ENCODE measurements around the gene NRGN.
A peak's percentile ranks its signal among the peaks of the same experiment; 100 is the strongest.
"Not testable (repeated sequence)": the region's sequence is repeated elsewhere in the genome, so short reads cannot be mapped to it uniquely, and the experiment has no call there.

NRGN gene

GRCh38 chr11:124763156-124763947 is 23.6 kb downstream of the NRGN start:
- in situ Hi-C loops (cut with HindIII; ENCODE audit: low sequenced_read_pairs), result no loop called here
- peak overlapping the region; percentile 40 for H3K4me3 ChIP-seq (ENCODE audit: low read depth, low read length)
- peak; percentile 67 for DNase-seq (ENCODE audit: low read depth)
- peak; percentile 80 for TF ChIP-seq CTCF (IDR thresholded peaks at IDR 0.05; ENCODE audit: low read depth, low read length, missing control alignments)

- in situ Hi-C loops (cut with HindIII; ENCODE audit: low sequenced_read_pairs), result no loop called here
- H3K4me3 ChIP-seq (ENCODE audit: low read depth, low read length), result no peak overlapping the region
- no peak for DNase-seq (ENCODE audit: low read depth)
- no peak for TF ChIP-seq CTCF (IDR thresholded peaks at IDR 0.05; ENCODE audit: low read depth, low read length, missing control alignments)
Observed at GRCh38 chr11:124766156-124766555, 26.4 kb downstream of the NRGN start.

- H3K4me3 ChIP-seq (ENCODE audit: low read depth, low read length), result no peak overlapping the region
- TF ChIP-seq CTCF (IDR thresholded peaks at IDR 0.05; ENCODE audit: low read depth, low read length, missing control alignments), result no peak
- in situ Hi-C loops (cut with HindIII; ENCODE audit: low sequenced_read_pairs), result no loop called here
- no peak for DNase-seq (ENCODE audit: low read depth)
Observed at GRCh38 chr11:124768914-124769313, 29.2 kb downstream of the NRGN start.

DNA sequence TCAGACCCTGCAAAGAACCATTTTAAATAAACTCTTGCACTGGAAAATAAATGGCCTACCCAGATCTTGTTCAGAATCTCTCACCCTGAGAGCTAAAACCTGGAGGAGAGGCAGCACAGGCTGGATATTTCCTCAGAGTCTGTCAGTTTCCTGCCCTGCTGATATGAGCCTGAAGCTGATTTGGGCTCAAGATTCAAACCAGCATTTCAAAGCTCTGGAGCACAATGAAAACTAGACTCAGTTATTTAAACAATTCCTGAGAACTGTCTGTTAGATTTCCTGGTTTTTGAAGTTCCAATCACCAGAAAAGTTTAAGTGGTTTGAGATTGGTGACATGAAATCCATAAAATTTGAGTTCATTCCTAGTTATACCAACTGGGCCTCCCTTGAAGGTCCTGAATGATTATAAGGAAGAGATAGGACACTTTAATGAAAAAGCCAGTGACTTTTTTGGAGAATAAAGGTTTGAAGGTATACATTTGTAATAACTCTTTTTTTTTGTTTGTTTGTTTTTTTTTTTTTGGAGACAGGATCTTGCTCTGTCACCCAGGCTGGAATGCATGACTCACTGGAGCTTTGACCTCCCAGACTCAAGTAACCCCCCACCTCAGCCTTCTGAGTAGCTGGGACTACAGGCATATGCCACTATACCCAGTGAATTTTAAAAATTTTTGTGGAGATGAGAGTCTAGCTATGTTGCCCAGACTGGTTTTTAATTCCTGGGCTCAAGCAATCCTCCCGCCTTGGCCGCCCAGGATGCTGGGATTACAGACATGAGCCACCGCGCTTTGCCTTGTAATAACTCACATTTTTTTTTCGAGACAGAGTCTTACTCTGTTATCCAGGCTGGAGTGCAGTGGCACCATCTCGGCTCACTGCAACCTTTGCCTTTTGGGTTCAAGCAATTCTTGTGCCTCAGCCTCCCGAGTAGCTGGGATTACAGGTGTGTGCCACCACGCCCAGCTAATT is 30.3 kb downstream of the NRGN start:
- in situ Hi-C loops (cut with HindIII; ENCODE audit: low sequenced_read_pairs), result no loop called here
- no peak overlapping the region for H3K4me3 ChIP-seq (ENCODE audit: low read depth, low read length)
- TF ChIP-seq CTCF (IDR thresholded peaks at IDR 0.05; ENCODE audit: low read depth, low read length, missing control alignments), result no peak
- no peak for DNase-seq (ENCODE audit: low read depth)

DNA sequence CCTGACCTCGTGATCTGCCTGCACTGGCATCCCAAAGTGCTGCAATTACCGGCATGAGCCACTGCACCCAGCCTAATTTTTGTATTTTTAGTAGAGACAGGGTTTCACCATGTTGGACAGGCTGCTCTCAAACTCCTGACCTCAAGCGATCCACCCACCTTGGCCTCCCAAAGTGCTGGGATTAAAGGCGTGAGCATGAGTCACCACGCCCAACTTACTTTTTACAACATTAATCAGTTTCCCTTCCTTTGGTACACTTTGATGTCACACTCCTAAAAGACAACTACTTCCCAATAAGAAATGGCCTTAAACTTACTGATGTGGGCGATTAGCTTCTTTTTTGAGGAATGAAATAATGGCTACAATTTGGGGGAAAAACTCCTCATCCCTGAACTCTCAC is 31.2 kb downstream of the NRGN start:
- H3K4me3 ChIP-seq (ENCODE audit: low read depth, low read length); in situ Hi-C loops (cut with HindIII; ENCODE audit: low sequenced_read_pairs): not testable (repeated sequence)

GRCh38 chr11:124776865-124777645 is 37.3 kb downstream of the NRGN start:
- in situ Hi-C loops (cut with HindIII; ENCODE audit: low sequenced_read_pairs), result loop anchor here (5.0 kb wide), 1 partner anchor 115 kb away; no protein-coding TSS in a partner anchor
- DNase-seq (ENCODE audit: low read depth), result no peak
- TF ChIP-seq CTCF (IDR thresholded peaks at IDR 0.05; ENCODE audit: low read depth, low read length, missing control alignments), result no peak
- H3K4me3 ChIP-seq (ENCODE audit: low read depth, low read length), result no peak overlapping the region

More for the DNA sequence above, 31.2 kb downstream of the NRGN start:
- DNase-seq (ENCODE audit: low read depth), result not testable (repeated sequence)
